H9 (cell line): ENCODE measurements around the gene DDC. TPM values are rescaled to one million over a fixed set of nuclear protein-coding genes. Genes with fewer than 3 reads are reported as not detected.

ENCODE experiments used
- DNase-seq: peaks from one replicate; pipeline ENCODE4 v3.0.0-alpha.2; 2017
- H2AFZ ChIP-seq: one replicate; pipeline ENCODE4 v1.6.1; 2013; ENCODE audit warnings: mild to moderate bottlenecking, low read length, control low read depth, moderate library complexity
- H2AK5ac ChIP-seq: 2 replicates; pipeline ENCODE4 v1.6.1; 2013; ENCODE audit warnings: low read length, control low read depth, mixed read lengths; ENCODE audit not compliant: insufficient read length
- H2BK120ac ChIP-seq: one replicate; pipeline ENCODE4 v1.6.1; 2013; ENCODE audit warnings: low read depth, mild to moderate bottlenecking, low read length, control low read depth, inconsistent platforms; ENCODE audit not compliant: poor library complexity, severe bottlenecking
- H2BK12ac ChIP-seq: 2 replicates; pipeline ENCODE4 v1.6.1; 2013; ENCODE audit warnings: low read length, control low read depth, mixed read lengths, low read depth; ENCODE audit not compliant: insufficient read length
- H2BK15ac ChIP-seq: 2 replicates; pipeline ENCODE4 v1.6.1; 2013; ENCODE audit warnings: low read depth, low read length, control low read depth
- H2BK20ac ChIP-seq: one replicate; pipeline ENCODE4 v1.6.1; 2013; ENCODE audit warnings: low read depth, mild to moderate bottlenecking, low read length, control low read depth, inconsistent platforms; ENCODE audit not compliant: poor library complexity, severe bottlenecking
- H2BK5ac ChIP-seq: 2 replicates; pipeline ENCODE4 v1.6.1; 2013; ENCODE audit warnings: low read length, control low read depth, mixed read lengths; ENCODE audit not compliant: insufficient read length
- H3K14ac ChIP-seq: 2 replicates; pipeline ENCODE4 v1.6.1; 2013; ENCODE audit warnings: low read length, control low read depth; ENCODE audit not compliant: insufficient read depth
- H3K18ac ChIP-seq: 2 replicates; pipeline ENCODE4 v1.6.1; 2013; ENCODE audit warnings: low read depth, mild to moderate bottlenecking, mixed read lengths, low read length, control low read depth; ENCODE audit not compliant: insufficient read length
- H3K23ac ChIP-seq: 2 replicates; pipeline ENCODE4 v1.6.1; 2013; ENCODE audit warnings: low read length, control low read depth, mixed read lengths, low read depth; ENCODE audit not compliant: insufficient read length
- H3K23me2 ChIP-seq: 2 replicates; pipeline ENCODE4 v1.6.1; 2013; ENCODE audit warnings: low read depth, mild to moderate bottlenecking, mixed read lengths, low read length, control low read depth; ENCODE audit not compliant: insufficient read length, poor library complexity, severe bottlenecking
- H3K27ac ChIP-seq: 2 replicates; pipeline ENCODE4 v1.5.1; 2013; ENCODE audit warnings: low read length, control low read depth, mixed read lengths, low read depth; ENCODE audit not compliant: insufficient read length
- H3K27me3 ChIP-seq: 2 replicates; pipeline ENCODE4 v1.6.1; 2013; ENCODE audit warnings: low read length, control low read depth, inconsistent platforms; ENCODE audit not compliant: insufficient read depth
- H3K4ac ChIP-seq: 2 replicates; pipeline ENCODE4 v1.6.1; 2013; ENCODE audit warnings: low read depth, mild to moderate bottlenecking, control low read depth, inconsistent platforms, low read length, moderate library complexity
- H3K4me1 ChIP-seq: 2 replicates; pipeline ENCODE4 v1.6.1; 2013; ENCODE audit warnings: low read length, control low read depth, inconsistent platforms; ENCODE audit not compliant: insufficient read depth
- H3K4me2 ChIP-seq: 2 replicates; pipeline ENCODE4 v1.6.1; 2013; ENCODE audit warnings: low read length, control low read depth, mixed read lengths; ENCODE audit not compliant: insufficient read length, insufficient read depth
- H3K56ac ChIP-seq: 2 replicates; pipeline ENCODE4 v1.6.1; 2013; ENCODE audit warnings: low read depth, mild to moderate bottlenecking, mixed read lengths, low read length, control low read depth; ENCODE audit not compliant: insufficient read length
- H3K79me1 ChIP-seq: 2 replicates; pipeline ENCODE4 v1.6.1; 2013; ENCODE audit warnings: low read depth, mild to moderate bottlenecking, moderate library complexity, low read length, control low read depth, inconsistent platforms; ENCODE audit not compliant: insufficient read depth, poor library complexity, severe bottlenecking
- H3K79me2 ChIP-seq: 2 replicates; pipeline ENCODE4 v1.6.1; 2013; ENCODE audit warnings: low read length, control low read depth, inconsistent platforms; ENCODE audit not compliant: insufficient read depth
- H3K9ac ChIP-seq: 2 replicates; pipeline ENCODE4 v1.6.1; 2013; ENCODE audit warnings: low read length, control low read depth, mixed read lengths; ENCODE audit not compliant: insufficient read length; ENCODE audit errors: extremely low read depth
- H3K9me3 ChIP-seq: one replicate; pipeline ENCODE4 v1.6.1; 2013; ENCODE audit warnings: low read depth, low read length, inconsistent platforms; ENCODE audit not compliant: control insufficient read depth
- H3T11ph ChIP-seq: one replicate; pipeline ENCODE4 v1.6.1; 2013; ENCODE audit warnings: mild to moderate bottlenecking, low read length, control low read depth, inconsistent platforms
- H4K20me1 ChIP-seq: one replicate; pipeline ENCODE4 v1.6.1; 2013; ENCODE audit not compliant: control insufficient read depth, insufficient read length, insufficient read depth
- H4K5ac ChIP-seq: 2 replicates; pipeline ENCODE4 v1.6.1; 2013; ENCODE audit warnings: low read depth, mild to moderate bottlenecking, mixed read lengths, low read length, control low read depth; ENCODE audit not compliant: insufficient read length
- H4K8ac ChIP-seq: replicated peaks from 2 replicates; pipeline ENCODE4 v1.6.1; 2013; ENCODE audit warnings: low read length, control low read depth, mixed read lengths, low read depth; ENCODE audit not compliant: insufficient read length
- H4K91ac ChIP-seq: 2 replicates; pipeline ENCODE4 v1.6.1; 2013; ENCODE audit warnings: low read depth, mild to moderate bottlenecking, moderate library complexity, mixed read lengths, low read length, control low read depth; ENCODE audit not compliant: insufficient read length
- H3K27ac Mint-ChIP-seq, 3 experiments: 2 replicates in 2 of 3; 3 replicates in 1 of 3; pipeline ENCODE4 v1.8.0; 2020 to 2021; ENCODE audit warnings: mixed read lengths in 3 of 3, mild to moderate bottlenecking in 1 of 3, moderate library complexity in 1 of 3
- H3K27me3 Mint-ChIP-seq: 2 replicates; pipeline ENCODE4 v1.8.0; 2021; ENCODE audit warnings: low read depth, mild to moderate bottlenecking, moderate library complexity, mixed read lengths
- H3K36me3 Mint-ChIP-seq, 3 experiments: 2 replicates in 2 of 3; 3 replicates in 1 of 3; pipeline ENCODE4 v1.8.0; 2020 to 2021; ENCODE audit warnings: low read depth in 3 of 3, mixed read lengths in 3 of 3; ENCODE audit not compliant: insufficient read depth in 1 of 3
- H3K4me1 Mint-ChIP-seq, 2 experiments: 2 replicates each; pipeline ENCODE4 v1.8.0; 2020; ENCODE audit warnings: mixed read lengths in 2 of 2
- H3K4me3 Mint-ChIP-seq, 2 experiments: 2 replicates in 1 of 2; 3 replicates in 1 of 2; pipeline ENCODE4 v1.8.0; 2020 to 2021; ENCODE audit warnings: mild to moderate bottlenecking in 2 of 2, mixed read lengths in 2 of 2, moderate library complexity in 1 of 2
- H3K9me3 Mint-ChIP-seq, 2 experiments: 2 replicates in 1 of 2; 3 replicates in 1 of 2; pipeline ENCODE4 v1.8.0; 2020; ENCODE audit warnings: mild to moderate bottlenecking in 2 of 2, mixed read lengths in 2 of 2, moderate library complexity in 1 of 2
- WGBS: extraction: QIAGEN DNeasy Blood & Tissue Kit; methylation state at CpG from one replicate; pipeline ENCODE4 v1.1.7; 2013; ENCODE audit warnings: missing lambda C conversion rate, low lambda C conversion rate, mixed read lengths; ENCODE audit not compliant: insufficient read length; ENCODE audit errors: extremely low coverage; 5-methylcytosine and 5-hydroxymethylcytosine counted together
- total RNA-seq: library from RNA; stranded (reverse); gene quantifications from 2 replicates; pipeline ENCODE4 v1.2.1, GENCODE V29; 2021
- TF ChIP-seq, protein P1 (sequence below): fragments of 200-600 bp; sonication (generic); conservative IDR thresholded peaks from 3 replicates; pipeline ENCODE4 v1.8.0; 2021; ENCODE audit warnings: antibody characterized with exemption, mild to moderate bottlenecking

Gene DDC
- total RNA-seq, 1 experiment from 2014 or later: not detected

DNA sequence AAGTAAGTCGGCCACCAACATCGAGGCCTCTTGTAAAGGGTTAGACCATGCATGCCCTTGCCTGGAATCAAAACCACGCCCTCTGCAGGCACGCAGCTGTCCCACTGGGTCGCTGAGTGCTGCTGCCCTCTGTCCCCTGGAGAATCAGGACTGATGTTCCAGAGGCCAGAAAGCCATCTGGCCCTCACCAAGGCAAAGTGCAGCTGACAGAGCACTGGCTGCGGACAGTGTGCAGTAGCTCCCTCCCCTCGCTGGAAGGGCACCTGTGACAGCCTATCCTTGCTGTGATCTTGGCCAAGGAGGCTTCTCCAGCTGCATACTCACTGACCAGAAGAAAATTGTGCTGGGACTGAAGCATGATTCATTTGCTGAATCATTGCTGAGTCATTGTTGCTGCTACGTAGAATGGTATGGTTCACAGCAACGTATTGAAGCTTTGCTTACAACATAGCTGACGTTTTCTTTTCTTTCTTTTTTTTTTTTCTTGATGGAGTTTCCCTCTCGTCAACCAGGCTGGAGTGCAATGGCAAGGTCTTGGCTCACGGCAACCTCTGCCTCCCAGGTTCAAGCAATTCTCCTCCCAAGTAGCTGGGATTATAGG, 30.4 kb downstream of the DDC start:
- H4K91ac ChIP-seq: no peak overlapping the region
- no peaks in the 10 kb centered on the region for H4K20me1 ChIP-seq
- H4K5ac ChIP-seq: no peak overlapping the region
- no peaks in the 10 kb centered on the region; the same call in 1 of the 2 replicates for H3K4me1 ChIP-seq
- TF ChIP-seq, protein P1, sequence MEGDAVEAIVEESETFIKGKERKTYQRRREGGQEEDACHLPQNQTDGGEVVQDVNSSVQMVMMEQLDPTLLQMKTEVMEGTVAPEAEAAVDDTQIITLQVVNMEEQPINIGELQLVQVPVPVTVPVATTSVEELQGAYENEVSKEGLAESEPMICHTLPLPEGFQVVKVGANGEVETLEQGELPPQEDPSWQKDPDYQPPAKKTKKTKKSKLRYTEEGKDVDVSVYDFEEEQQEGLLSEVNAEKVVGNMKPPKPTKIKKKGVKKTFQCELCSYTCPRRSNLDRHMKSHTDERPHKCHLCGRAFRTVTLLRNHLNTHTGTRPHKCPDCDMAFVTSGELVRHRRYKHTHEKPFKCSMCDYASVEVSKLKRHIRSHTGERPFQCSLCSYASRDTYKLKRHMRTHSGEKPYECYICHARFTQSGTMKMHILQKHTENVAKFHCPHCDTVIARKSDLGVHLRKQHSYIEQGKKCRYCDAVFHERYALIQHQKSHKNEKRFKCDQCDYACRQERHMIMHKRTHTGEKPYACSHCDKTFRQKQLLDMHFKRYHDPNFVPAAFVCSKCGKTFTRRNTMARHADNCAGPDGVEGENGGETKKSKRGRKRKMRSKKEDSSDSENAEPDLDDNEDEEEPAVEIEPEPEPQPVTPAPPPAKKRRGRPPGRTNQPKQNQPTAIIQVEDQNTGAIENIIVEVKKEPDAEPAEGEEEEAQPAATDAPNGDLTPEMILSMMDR: peak; percentile 39; the same call in 2 of the 3 replicates
- 0 out of 7 replicates have a peak, but pooled peaks cover 0 to 3% (median 0%) of the 10 kb centered on the region in 3 experiments for H3K36me3 Mint-ChIP-seq
- no peak overlapping the region for H2BK120ac ChIP-seq
- H3K79me2 ChIP-seq: no peaks in the 10 kb centered on the region
- H3K23ac ChIP-seq: no peak overlapping the region
- no peak overlapping the region for H3K4me3 Mint-ChIP-seq
- H3K4me2 ChIP-seq: no peak overlapping the region
- no peak overlapping the region for H3K14ac ChIP-seq
- no peak overlapping the region for H3T11ph ChIP-seq
- H2BK12ac ChIP-seq: no peak overlapping the region
- no peak overlapping the region for H2BK15ac ChIP-seq
- no peaks in the 10 kb centered on the region for H3K79me1 ChIP-seq
- H3K27me3 ChIP-seq: no peaks in the 10 kb centered on the region
- H2BK5ac ChIP-seq: no peak overlapping the region
- DNase-seq: peak; percentile 71
- no peak overlapping the region for H3K56ac ChIP-seq
- H3K4ac ChIP-seq: no peak overlapping the region
- H3K27me3 Mint-ChIP-seq: peaks cover 3% of the 10 kb centered on the region
- no peaks in the 10 kb centered on the region for H3K9me3 ChIP-seq
- H3K27ac Mint-ChIP-seq: no peak overlapping the region
- H3K9me3 Mint-ChIP-seq: peaks cover 0 to 2% of the 10 kb centered on the region in 2 experiments; a peak in 1 of 5 replicates
- H2AK5ac ChIP-seq: no peak overlapping the region
- no peaks in the 10 kb centered on the region for H3K23me2 ChIP-seq
- WGBS: no CpG with 5 or more reads among the region's 12 CpGs
- no peak overlapping the region for H2AFZ ChIP-seq
- no peak overlapping the region for H2BK20ac ChIP-seq
- peaks cover 13 to 23% of the 10 kb centered on the region in 2 experiments for H3K4me1 Mint-ChIP-seq
- no peak overlapping the region for H3K27ac ChIP-seq
- H3K9ac ChIP-seq: no peak overlapping the region
- no peak overlapping the region for H3K18ac ChIP-seq
- H4K8ac ChIP-seq: no peak overlapping the region
